NOMO-1 treated with dmso at 0.1 percent for 144 hours (cell line): ENCODE results near the gene STIM2.
"Not testable (repeated sequence)": the region's sequence is repeated elsewhere in the genome, so short reads cannot be mapped to it uniquely, and the experiment has no call there.

Experiments
- DNase-seq: peaks from one replicate; lab custom pipeline; 2025; ENCODE audit not compliant: unreplicated experiment; lab: John Stamatoyannopoulos, UW

Gene STIM2

DNA sequence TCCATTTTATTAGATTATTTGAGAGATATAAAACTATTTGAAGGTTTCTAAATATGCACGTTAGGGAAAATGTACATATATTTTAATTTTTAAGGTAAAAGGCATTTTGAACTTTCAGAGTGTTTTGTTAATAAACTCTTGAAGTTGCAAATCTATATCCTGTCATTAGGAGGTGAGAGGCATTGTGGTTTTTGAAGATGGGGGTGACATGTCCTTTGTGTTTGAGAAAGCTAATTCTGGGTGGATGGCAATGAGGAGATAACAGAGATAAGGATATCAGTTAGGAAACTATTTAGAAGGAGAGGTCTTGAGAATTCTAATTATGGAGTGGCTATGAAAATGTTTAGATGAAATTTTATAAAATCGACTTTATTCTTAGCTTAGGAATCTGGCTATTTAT, 6.1 kb downstream of the STIM2 start:
- DNase-seq = no peak

- no peak for DNase-seq
These were observed 7.5 kb downstream of the STIM2 start for GRCh38 chr4:26867914-26868684.

DNA sequence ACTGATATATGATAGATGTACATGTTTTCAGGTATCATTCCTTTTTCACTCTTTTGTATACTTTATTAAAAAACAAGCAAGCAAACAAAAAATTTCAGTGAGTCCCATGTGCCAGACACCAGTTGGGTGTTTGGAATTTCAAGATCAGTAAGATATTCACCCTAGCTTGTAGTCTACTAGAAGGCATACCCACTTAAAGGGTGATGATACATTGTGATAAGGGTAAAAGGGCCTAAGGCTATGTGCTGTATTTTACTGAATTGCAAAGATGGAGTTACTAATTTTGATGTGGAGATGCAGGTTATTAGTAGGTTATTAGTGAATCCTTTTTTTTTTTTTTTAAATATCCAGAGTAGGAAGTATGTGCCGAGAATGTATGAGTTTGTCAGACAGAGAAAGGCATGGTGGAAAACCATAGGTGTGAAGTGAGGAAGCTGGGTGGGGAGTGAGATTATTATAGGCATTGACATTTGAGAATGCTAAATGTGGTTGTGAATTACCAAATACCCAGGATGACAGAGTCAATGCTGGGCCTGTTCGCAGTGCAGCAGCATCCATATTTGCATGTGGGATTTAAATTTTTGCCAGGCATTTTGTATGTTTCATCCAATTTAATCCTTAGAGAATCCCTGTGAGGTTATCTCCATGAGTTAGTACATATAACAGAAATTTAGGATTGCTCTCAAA, 10.1 kb downstream of the STIM2 start:
- DNase-seq = no peak

- DNase-seq = no peak
These were observed 11.0 kb downstream of the STIM2 start for GRCh38 chr4:26871611-26872010.

- DNase-seq = no peak
These were observed 12.9 kb downstream of the STIM2 start for GRCh38 chr4:26873391-26874026.

DNA sequence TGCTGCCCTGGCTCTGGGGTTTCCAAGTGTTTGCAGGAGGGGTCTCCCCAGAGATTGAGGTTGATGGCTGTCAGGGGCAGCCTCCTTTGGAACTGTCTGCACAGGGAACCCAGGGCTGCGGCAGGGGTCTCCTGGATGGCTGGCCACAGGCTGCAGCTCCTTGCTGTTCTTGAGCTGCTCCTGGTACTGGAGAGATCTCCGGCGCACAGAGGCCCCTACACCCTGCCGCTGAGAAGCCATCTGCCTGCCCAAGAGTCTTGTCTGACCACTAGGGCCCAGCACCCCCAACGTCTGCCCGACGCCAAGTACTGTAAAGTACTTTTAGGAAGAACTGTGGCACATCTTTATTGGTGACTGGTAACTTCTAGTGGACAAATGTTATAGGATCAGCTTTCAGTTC, 13.5 kb downstream of the STIM2 start:
- no peak for DNase-seq

- DNase-seq = no peak
These were observed 16.8 kb downstream of the STIM2 start for GRCh38 chr4:26877406-26877805.

DNA sequence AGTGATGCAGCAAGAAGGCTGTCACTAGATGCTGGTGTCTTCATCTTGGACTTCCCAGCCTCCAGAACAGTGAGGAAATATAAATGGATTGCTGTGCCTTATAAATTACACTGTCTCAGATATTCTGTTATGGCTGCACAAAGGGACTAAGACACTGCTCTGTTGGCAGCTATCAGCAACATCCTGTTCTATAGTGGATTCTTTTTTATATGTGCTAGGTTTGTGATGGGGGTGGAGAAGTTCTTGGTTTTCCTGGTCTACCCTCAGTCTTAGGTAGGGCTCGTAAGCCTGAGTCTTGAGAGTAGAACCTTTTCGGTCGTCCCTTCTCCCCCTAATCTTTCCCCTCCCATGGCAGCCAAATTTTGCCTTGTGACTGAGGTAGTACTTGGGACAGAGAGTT, 17.3 kb downstream of the STIM2 start:
- no peak for DNase-seq

GRCh38 chr4:26878794-26879391, 18.3 kb downstream of the STIM2 start:
- no peak for DNase-seq

- DNase-seq = no peak
These were observed 19.2 kb downstream of the STIM2 start for GRCh38 chr4:26879805-26880204.

- no peak for DNase-seq
These were observed 23.4 kb downstream of the STIM2 start for GRCh38 chr4:26884026-26884425.

- no peak for DNase-seq
These were observed 23.9 kb downstream of the STIM2 start for GRCh38 chr4:26884486-26884988.

DNA sequence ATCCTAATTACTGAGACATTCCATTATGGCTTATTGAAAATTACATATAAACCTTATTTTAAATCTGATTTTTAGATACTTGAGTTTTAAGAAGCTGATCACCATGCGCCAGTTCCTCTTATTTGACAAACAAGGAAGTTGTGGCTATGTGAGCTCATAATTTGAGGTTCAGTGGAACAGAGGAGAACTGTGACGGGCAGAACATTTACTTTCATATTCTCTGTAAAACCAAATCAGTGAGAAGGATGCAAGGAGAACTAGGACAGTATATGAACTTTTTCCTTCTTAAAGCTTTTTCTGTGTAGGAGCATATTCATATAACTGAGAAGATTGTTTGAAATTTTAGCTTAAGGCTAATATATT, 25.3 kb downstream of the STIM2 start:
- peak; percentile 71 for DNase-seq

- DNase-seq = no peak
These were observed 26.5 kb downstream of the STIM2 start for GRCh38 chr4:26887143-26887542.

GRCh38 chr4:26887809-26888208, 27.2 kb downstream of the STIM2 start:
- DNase-seq = no peak

DNA sequence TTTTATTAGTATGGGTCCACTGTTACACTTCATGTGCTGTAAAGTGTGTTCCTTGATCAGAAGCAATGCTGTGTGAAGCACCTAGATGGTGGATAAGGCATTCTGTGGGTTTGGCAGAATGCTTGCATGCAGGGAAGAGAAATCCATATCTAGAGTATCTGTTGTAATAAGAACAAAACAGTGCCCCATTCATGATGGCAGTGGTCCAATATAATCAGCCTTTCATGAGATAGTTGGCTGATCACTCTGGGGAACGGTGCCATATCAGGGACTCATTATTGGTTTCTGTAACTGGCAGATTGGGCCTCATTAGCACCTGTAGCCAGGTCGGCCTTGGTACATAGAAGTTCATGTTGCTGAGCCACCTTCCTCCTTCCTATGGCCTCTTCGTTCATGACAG, 28.7 kb downstream of the STIM2 start:
- DNase-seq = no peak

DNA sequence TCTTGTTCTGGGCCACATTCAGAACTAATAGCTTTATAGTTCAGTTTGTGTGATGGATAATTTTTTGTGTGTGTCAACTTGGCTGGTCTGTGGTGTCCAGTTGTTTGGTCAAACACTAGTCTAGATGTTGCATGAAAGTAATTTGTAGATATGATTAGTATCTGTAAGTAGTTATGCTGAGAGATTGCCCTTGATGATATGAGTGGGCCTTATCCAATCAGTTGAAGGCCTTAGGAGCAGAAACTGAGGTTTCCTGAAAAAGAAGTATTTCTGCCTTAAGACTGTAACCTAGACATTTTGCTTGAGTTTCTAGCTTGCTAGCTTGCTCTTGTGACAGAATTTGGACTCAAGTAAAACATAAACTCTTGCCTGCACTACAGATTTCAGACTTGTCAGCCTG, 30.4 kb downstream of the STIM2 start:
- DNase-seq = no peak

- DNase-seq = no peak
These were observed 31.2 kb downstream of the STIM2 start for GRCh38 chr4:26891867-26892266.

GRCh38 chr4:26892480-26893150, 32.0 kb downstream of the STIM2 start:
- DNase-seq = no peak

DNA sequence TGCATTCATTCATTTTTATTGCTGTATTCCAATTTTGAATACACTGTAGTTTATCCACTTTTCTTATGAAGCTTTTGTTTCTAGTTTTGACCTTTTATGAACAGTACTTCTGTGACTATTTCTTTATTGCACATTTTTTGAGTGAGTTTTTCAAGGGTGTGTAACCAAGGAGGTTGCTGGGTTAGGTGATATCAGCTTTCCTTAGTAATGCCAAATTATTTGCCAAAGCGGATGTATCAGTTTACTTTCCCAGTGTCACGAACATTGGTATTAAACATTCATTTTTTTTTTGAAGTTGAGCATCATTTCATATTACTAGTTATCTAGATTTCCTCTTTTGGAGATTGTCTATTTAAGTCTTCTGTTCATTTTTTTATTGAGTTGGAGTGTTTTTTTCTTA, 32.9 kb downstream of the STIM2 start:
- DNase-seq = no peak

GRCh38 chr4:26894881-26895280, 34.2 kb downstream of the STIM2 start:
- not testable (repeated sequence) for DNase-seq
